Fibroblast of villous mesenchyme (primary cell): ENCODE data around the gene TBC1D9B. TPM values are rescaled to one million over a fixed set of nuclear protein-coding genes. Genes with fewer than 3 reads are reported as not detected.

Source experiments
- DNase-seq: peaks from one replicate; pipeline ENCODE4 v3.0.0-alpha.2; 2010; ENCODE audit warnings: low read depth
- H3K4me3 ChIP-seq: 2 replicates; pipeline ENCODE4 v1.5.1; 2011; ENCODE audit warnings: low read depth, mild to moderate bottlenecking, low read length
- total RNA-seq: library from RNA; depleted of rRNA; stranded (reverse); fragments of >200 nt; gene quantifications from 2 replicates; pipeline ENCODE4 v1.2.3, GENCODE V29; 2012
- TF ChIP-seq, protein P1 (sequence below): IDR thresholded peaks from 2 replicates; pipeline ENCODE4 v1.5.1; 2012; ENCODE audit warnings: low read depth, mild to moderate bottlenecking, low read length; ENCODE audit not compliant: insufficient read depth

The TBC1D9B gene
- total RNA-seq, 1 donor, result 70.0 TPM

DNA sequence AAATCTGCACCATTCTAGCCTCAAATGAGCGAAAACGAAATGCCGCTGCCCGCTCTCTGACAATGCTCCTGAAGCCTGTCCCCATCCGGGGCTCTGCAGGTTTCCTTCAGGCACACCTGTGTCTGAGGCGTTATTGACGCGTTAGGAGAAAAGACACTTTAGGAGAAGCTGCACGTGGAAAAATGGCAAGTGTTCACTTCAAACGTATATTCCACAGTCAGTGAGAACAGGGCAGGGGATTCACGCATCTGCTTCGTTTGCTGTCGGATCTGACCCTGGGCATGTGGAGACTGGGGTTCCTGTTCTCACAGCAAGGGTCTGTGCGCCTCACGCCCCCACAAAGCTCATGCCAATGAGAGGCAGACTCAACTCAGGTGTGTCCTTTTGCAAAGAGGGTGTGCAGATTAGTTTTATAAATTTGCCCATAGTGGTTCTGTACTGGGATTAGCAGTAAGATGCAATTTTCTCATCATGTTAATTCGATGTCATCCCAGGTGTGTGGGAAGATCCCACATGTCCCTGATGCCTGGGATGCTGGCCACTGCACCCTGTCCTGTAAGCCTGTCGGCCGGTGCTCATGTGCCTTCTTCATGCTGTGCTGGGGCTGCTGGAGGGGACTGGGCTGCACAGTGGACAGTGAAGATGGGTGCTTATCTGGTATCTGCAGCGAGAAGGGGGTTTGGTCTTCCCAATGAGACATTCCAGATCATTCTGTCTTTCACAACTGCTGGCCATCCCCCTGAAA, 11.2 kb upstream of the TBC1D9B start:
- no peak overlapping the region for H3K4me3 ChIP-seq
- DNase-seq, result no peak
- TF ChIP-seq, protein P1, sequence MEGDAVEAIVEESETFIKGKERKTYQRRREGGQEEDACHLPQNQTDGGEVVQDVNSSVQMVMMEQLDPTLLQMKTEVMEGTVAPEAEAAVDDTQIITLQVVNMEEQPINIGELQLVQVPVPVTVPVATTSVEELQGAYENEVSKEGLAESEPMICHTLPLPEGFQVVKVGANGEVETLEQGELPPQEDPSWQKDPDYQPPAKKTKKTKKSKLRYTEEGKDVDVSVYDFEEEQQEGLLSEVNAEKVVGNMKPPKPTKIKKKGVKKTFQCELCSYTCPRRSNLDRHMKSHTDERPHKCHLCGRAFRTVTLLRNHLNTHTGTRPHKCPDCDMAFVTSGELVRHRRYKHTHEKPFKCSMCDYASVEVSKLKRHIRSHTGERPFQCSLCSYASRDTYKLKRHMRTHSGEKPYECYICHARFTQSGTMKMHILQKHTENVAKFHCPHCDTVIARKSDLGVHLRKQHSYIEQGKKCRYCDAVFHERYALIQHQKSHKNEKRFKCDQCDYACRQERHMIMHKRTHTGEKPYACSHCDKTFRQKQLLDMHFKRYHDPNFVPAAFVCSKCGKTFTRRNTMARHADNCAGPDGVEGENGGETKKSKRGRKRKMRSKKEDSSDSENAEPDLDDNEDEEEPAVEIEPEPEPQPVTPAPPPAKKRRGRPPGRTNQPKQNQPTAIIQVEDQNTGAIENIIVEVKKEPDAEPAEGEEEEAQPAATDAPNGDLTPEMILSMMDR, result no peak

DNA sequence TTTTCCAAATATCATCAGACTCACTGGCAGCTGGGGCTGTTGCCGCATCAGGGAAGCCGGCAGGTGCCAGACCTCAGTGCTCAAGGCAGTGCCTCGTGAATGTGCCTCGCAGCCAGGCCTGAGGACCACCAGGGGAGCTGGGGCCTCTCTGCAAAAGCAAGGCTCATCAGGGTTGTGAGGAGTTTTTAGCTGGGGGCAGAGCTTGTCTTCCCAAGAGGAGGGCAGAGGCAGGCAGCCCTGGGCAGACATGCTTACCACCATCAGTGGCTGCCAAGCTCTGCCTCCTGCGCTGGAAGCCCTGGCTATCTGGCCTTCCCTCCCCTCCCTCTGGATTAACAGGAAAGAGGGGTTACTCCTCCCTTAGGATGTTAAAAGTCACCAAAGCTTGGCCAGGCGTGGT, 8.8 kb upstream of the TBC1D9B start:
- no peak for DNase-seq
- no peak overlapping the region for H3K4me3 ChIP-seq
- TF ChIP-seq, protein P1, result no peak

DNA sequence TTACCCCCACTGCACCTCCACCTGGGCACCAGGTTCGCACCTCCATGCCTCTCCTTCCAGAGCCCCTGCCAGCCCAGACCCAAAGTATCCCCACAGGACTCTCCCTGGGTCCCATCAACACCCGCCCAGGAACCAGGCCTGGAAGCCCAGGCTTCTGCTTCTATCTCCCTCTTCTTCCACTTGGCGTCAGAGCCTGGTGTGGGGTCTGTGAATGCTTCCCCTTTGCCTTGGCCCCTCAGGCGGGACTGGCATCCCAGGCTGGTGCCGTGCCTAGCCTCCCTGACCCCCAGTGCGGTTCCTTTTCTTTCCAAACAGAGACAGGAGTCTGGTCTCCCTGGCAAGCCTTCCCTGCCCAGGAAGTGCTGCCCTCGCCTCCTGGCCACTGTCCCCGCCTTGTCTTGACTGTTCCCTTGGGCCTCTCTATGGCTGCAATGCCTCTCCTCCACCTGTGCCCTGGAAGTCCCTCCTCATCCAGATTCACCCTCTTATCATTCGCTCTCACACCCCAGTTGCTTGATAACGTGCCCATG, 7.8 kb upstream of the TBC1D9B start:
- H3K4me3 ChIP-seq, result no peak overlapping the region
- DNase-seq, result no peak
- TF ChIP-seq, protein P1, result no peak

DNA sequence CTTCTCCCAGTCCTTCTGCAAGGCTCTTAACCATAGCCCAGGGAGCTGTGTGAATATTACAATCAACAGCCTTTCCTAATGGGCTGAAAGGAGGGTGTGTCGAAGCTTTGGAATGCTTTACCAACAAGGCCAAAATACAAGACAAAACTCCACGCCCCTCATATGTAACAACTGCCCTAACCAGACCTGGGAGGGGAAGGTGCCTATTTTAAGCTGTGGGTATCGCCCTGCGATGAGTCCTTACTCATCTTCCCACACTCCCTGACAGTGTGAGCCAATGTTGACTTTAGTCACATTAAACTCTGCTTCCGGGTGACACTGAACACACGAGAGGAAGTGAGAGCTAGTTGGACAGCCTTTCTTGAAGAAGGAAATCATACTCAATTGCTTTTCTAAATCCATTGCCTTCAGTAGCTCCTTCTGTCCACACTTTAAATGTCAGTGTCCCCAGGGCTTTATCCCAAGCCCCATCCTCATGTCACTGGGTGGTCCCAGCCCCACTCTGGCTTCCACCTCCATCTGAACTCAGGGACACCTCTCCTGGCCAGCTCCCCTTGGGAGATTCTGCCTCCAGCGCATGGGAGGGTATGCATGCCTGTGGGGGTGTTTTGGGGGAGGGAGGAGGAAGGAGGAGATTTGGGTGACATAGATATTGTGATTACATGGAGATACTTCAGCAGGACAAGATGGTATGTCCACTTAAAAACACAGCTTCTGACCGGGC, 6.5 kb upstream of the TBC1D9B start:
- peak; percentile 29 for DNase-seq
- TF ChIP-seq, protein P1, result no peak
- no peak overlapping the region for H3K4me3 ChIP-seq

DNA sequence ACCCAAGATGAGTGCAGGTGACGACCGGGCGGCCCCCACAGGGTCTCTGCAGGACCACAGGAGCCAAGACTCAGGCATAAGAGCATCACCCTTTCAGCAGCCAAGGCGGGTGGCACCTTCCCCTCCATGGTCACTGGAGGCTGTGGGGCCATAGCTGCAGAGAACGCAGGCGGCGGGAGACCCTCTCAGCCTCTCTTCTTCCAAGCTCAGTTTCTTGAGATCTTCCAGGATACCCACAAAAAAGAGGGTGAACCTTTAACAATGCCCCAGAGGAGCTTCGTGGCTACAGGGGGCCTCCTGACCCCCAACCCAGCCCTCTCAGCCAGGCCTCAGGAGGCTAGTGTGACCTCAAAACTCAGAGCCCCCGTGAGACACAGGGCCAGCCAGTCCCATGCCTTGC, 5.8 kb upstream of the TBC1D9B start:
- DNase-seq, result no peak
- TF ChIP-seq, protein P1, result no peak
- no peak overlapping the region for H3K4me3 ChIP-seq

DNA sequence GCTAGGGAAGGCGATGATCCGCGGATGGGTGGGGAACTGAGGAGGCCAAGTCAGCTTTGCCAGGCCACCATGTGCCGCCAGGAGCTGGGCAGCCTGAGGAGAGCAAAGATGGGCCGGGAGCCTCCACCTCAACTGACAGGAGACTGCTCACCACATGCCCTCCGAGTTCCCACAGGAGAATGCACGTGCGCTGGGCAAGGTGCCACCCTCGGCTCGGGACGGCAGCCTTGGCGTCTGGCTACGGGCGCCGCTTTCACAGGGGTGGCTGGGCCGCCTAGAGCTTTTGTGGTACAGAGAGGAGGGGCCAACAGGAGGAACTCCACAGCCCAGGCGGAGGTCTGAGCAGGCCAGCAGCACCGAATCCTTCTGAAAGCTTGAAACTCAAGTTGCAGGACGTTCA, 5.3 kb upstream of the TBC1D9B start:
- H3K4me3 ChIP-seq, result no peak overlapping the region
- no peak for DNase-seq
- TF ChIP-seq, protein P1, result no peak
